PC-9 (cell line): Measurements from ENCODE around the gene SLC12A9. TPM values are rescaled to one million over a fixed set of nuclear protein-coding genes. Genes with fewer than 3 reads are reported as not detected.

Experiments
- BruUV-seq: library from RNA; stranded (reverse); fragments of 400-500 nt; replicated peaks from 2 replicates; lab custom pipeline; 2021; lab: Mats Ljungman, UMichigan
- CTCF ChIA-PET: fragments of 300-600 bp; sonication (Branson Sonifier 250); formaldehyde crosslinking; loops from one replicate; lab custom pipeline; 2022; ENCODE audit warnings: antibody characterized with exemption; lab: Charles Lee
- POLR2A ChIA-PET: fragments of 300-600 bp; sonication (Branson Sonifier 250); formaldehyde crosslinking; loops from one replicate; lab custom pipeline; 2022; ENCODE audit warnings: antibody characterized with exemption; ENCODE audit not compliant: unreplicated experiment; lab: Charles Lee
- DNase-seq, 2 experiments: peaks; one replicate each; pipeline versions ENCODE4 v3.0.0 to v3.0.0-alpha.2; 2015 to 2022; ENCODE audit warnings: mixed read lengths in 1 of 2
- H2AFZ ChIP-seq: fragments of 200-600 bp; sonication (generic); 2 replicates; pipeline ENCODE4 v1.8.1; 2017; ENCODE audit warnings: antibody characterized with exemption
- H3F3A ChIP-seq: fragments of 200-600 bp; sonication (generic); 2 replicates; pipeline ENCODE4 v1.8.1; 2017; ENCODE audit warnings: antibody characterized with exemption, mild to moderate bottlenecking, low read depth; ENCODE audit not compliant: insufficient read depth
- H3K27ac ChIP-seq: fragments of 200-600 bp; sonication (generic); 2 replicates; pipeline ENCODE4 v1.6.1; 2016; ENCODE audit warnings: mixed run types
- H3K27me3 ChIP-seq: fragments of 200-600 bp; sonication (generic); 2 replicates; pipeline ENCODE4 v1.6.1; 2016; ENCODE audit warnings: low read depth, mixed run types; ENCODE audit not compliant: insufficient read depth
- H3K36me3 ChIP-seq: fragments of 200-600 bp; sonication (generic); 2 replicates; pipeline ENCODE4 v1.6.1; 2016; ENCODE audit warnings: low read depth, mixed run types
- H3K4me1 ChIP-seq: fragments of 200-600 bp; sonication (generic); replicated peaks from 2 replicates; pipeline ENCODE4 v1.6.1; 2016; ENCODE audit warnings: mixed run types; ENCODE audit not compliant: insufficient read depth
- H3K4me2 ChIP-seq: fragments of 200-600 bp; sonication (generic); 2 replicates; pipeline ENCODE4 v1.6.1; 2017; ENCODE audit warnings: mixed run types
- H3K4me3 ChIP-seq: fragments of 200-600 bp; sonication (generic); 2 replicates; pipeline ENCODE4 v1.6.1; 2016; ENCODE audit warnings: mixed run types
- H3K79me2 ChIP-seq: fragments of 200-600 bp; sonication (generic); 2 replicates; pipeline ENCODE4 v1.6.1; 2017; ENCODE audit warnings: low read depth, mixed run types
- H3K9me2 ChIP-seq: fragments of 200-600 bp; sonication (generic); 2 replicates; pipeline ENCODE4 v1.8.1; 2017; ENCODE audit warnings: mild to moderate bottlenecking; ENCODE audit not compliant: insufficient read depth
- H3K9me3 ChIP-seq: fragments of 200-600 bp; sonication (generic); 2 replicates; pipeline ENCODE4 v1.8.1; 2016; ENCODE audit warnings: low read depth; ENCODE audit not compliant: insufficient read depth
- H4K20me1 ChIP-seq: fragments of 200-600 bp; sonication (generic); 2 replicates; pipeline ENCODE4 v1.8.1; 2017; ENCODE audit not compliant: insufficient read depth
- EZH2 ChIP-seq: fragments of 200-600 bp; sonication (generic); IDR thresholded peaks from 2 replicates; pipeline ENCODE4 v1.8.0; 2017; ENCODE audit warnings: antibody characterized with exemption, low read depth
- intact Hi-C: fragments of 100-400 bp; cut with micrococcal nuclease; formaldehyde crosslinking; loops from one replicate; pipeline ENCODE4 v1.10.0; 2022; ENCODE audit not compliant: unreplicated experiment
- total RNA-seq: library from RNA; stranded (reverse); gene quantifications from 2 replicates; pipeline ENCODE4 v1.2.3, GENCODE V29; 2021
- TF ChIP-seq, protein P1 (sequence below): fragments of 200-600 bp; sonication (generic); conservative IDR thresholded peaks from 2 replicates; pipeline ENCODE4 v1.6.1; 2017; ENCODE audit warnings: mixed run types, antibody characterized with exemption, mild to moderate bottlenecking, moderate library complexity

The SLC12A9 gene
- total RNA-seq, 1 experiment from 2014 or later = 36.7 TPM

DNA sequence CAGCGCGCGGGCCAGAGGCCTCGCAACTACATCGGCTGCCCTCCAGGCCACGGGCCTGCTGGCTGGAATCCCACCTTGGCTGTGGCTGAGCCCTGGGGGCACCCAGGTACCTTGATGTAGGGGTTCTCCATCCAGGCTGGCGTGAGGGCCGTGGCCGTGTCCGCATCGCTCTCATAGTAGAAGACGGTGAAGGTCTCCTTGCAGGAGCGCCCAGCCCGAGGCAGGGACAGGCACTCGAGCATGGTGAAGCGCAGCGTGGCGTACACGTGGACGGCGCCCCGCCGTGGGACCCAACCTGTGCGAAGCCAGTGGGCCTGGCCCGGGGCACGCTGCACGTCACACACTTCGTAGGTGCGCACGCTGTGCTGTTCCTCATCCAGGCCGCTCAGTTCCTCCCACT, 29.0 kb upstream of the SLC12A9 start:
- POLR2A ChIA-PET = no interaction called here
- intact Hi-C loops = loop anchor here (10.0 kb wide), 1 partner anchor 239 kb away; the partner anchor contains the start of genes FBXO24 and LRCH4
- Histone ChIP-seq H3F3A (no peaks in the 10 kb centered on the region), H2AFZ (no peak overlapping the region), H3K27ac (no peak overlapping the region), H3K4me3 (no peak overlapping the region), H3K9me2 (no peaks in the 10 kb centered on the region), H3K4me1 (peaks cover 12% of the 10 kb centered on the region; the same call in 1 of the 2 replicates), H4K20me1 (0 out of 2 replicates have a peak, but pooled peaks cover 6% of the 10 kb centered on the region), H3K4me2 (no peak overlapping the region), H3K27me3 (no peaks in the 10 kb centered on the region), H3K9me3 (no peaks in the 10 kb centered on the region), H3K36me3 (no peaks in the 10 kb centered on the region), H3K79me2 (peaks cover 4% of the 10 kb centered on the region; the same call in 1 of the 2 replicates)
- no peak for DNase-seq
- BruUV-seq = no TSS peak
- TF ChIP-seq EZH2 = no peak
- TF ChIP-seq, protein P1, sequence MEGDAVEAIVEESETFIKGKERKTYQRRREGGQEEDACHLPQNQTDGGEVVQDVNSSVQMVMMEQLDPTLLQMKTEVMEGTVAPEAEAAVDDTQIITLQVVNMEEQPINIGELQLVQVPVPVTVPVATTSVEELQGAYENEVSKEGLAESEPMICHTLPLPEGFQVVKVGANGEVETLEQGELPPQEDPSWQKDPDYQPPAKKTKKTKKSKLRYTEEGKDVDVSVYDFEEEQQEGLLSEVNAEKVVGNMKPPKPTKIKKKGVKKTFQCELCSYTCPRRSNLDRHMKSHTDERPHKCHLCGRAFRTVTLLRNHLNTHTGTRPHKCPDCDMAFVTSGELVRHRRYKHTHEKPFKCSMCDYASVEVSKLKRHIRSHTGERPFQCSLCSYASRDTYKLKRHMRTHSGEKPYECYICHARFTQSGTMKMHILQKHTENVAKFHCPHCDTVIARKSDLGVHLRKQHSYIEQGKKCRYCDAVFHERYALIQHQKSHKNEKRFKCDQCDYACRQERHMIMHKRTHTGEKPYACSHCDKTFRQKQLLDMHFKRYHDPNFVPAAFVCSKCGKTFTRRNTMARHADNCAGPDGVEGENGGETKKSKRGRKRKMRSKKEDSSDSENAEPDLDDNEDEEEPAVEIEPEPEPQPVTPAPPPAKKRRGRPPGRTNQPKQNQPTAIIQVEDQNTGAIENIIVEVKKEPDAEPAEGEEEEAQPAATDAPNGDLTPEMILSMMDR = no peak
- CTCF ChIA-PET = interaction anchor here (0.6 kb wide), 1 partner anchor 162 kb away, joined by 5 read pairs; no protein-coding TSS in a partner anchor

DNA sequence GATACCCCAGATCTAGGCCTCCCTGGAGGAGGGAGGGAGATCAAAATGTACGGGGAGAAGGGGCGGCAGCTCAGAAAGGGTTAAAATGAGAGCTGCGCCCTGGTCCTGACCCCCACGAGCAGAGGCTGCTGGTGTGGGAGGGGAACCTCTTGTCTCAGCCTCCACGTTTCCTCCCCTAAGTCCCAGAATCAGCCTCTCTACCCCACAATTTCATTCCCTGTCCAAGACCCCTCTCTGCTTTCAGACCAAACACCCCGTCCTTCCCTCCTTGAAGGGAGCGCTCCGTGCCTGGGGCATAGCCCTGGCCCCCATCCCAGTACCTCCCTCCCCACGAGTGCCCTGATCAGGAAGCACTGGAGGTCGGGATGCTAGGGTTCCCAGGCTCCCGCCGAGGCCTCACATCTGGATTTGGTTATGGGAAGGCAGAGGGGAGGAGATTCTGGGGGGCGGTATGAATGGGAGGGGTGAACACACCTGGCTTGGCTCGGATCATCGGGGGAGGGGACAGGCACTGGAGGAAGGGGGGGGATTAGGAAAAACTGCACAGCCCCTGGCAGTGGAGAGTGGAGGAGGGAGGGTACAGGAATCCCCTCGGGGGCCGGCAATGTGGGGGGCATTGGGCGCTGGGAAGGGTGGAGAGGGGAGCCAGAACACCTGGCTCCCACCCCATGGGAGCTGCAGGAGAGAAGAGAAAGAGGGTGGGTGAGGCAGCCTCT, 27.9 kb upstream of the SLC12A9 start:
- intact Hi-C loops = loop anchor here (5.0 to 10.0 kb wide), 5 partner anchors 43 to 240 kb away; partner anchors contain the start of genes FBXO24, GIGYF1, LRCH4 and TRIP6
- H3K79me2 ChIP-seq = peaks cover 4% of the 10 kb centered on the region; the same call in 1 of the 2 replicates
- no peaks in the 10 kb centered on the region for H3K9me2 ChIP-seq
- TF ChIP-seq, protein P1 = no peak
- no peak for TF ChIP-seq EZH2
- DNase-seq = no peak
- peak overlapping the region; percentile 86; the same call in 1 of the 2 replicates for H3K4me2 ChIP-seq
- H3K27ac ChIP-seq = no peak overlapping the region
- H2AFZ ChIP-seq = no peak overlapping the region
- peaks cover 12% of the 10 kb centered on the region; the same call in 1 of the 2 replicates for H3K4me1 ChIP-seq
- no peaks in the 10 kb centered on the region for H3F3A ChIP-seq
- CTCF ChIA-PET = no interaction called here
- H3K9me3 ChIP-seq = no peaks in the 10 kb centered on the region
- no peaks in the 10 kb centered on the region for H3K27me3 ChIP-seq
- no peaks in the 10 kb centered on the region for H3K36me3 ChIP-seq
- POLR2A ChIA-PET = no interaction called here
- H3K4me3 ChIP-seq = no peak overlapping the region
- H4K20me1 ChIP-seq = 0 out of 2 replicates have a peak, but pooled peaks cover 6% of the 10 kb centered on the region
- BruUV-seq = no TSS peak

DNA sequence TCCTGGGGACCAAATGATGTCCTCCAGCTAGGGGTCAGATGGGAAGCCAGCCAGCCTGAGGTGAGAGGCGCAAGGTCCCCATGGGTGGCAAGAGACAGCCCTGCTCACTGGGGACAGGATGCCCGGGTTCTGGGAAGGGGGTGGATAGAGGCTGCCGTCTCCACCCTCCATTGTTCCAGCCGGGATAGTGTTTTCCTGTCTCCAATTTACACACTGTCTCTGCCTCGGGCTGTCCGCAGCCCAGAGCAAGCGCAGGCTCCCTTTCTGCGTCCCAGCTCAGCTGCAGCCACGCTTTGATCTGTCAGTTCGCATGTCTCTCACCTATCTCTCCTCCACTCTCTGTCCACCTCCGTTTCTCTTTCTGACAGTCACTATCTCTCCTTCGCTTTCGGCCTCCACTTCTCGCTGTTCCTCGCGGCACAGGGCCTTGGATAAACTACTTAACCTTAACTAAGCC, 27.3 kb upstream of the SLC12A9 start:
- POLR2A ChIA-PET = interaction anchor here (0.6 kb wide), 1 partner anchor 355 kb away, joined by 7 read pairs; no protein-coding TSS in a partner anchor
- BruUV-seq = no TSS peak
- no peak overlapping the region for H3K27ac ChIP-seq
- no peak overlapping the region for H2AFZ ChIP-seq
- no peak for TF ChIP-seq EZH2
- TF ChIP-seq, protein P1 = no peak
- intact Hi-C loops = loop anchor here (5.0 to 10.0 kb wide), 5 partner anchors 42 to 240 kb away; partner anchors contain the start of genes FBXO24, GIGYF1, LRCH4 and TRIP6
- H3K4me3 ChIP-seq = peak overlapping the region; percentile 68; the same call in 1 of the 2 replicates
- peak overlapping the region; percentile 86 for H3K4me2 ChIP-seq
- H3F3A ChIP-seq = no peaks in the 10 kb centered on the region
- peak in 1 of 2 experiments; percentile 25 for DNase-seq
- H3K79me2 ChIP-seq = peaks cover 4% of the 10 kb centered on the region; the same call in 1 of the 2 replicates
- H3K9me2 ChIP-seq = no peaks in the 10 kb centered on the region
- CTCF ChIA-PET = interaction anchor here (0.5 to 1.5 kb wide), 5 partner anchors 11 to 120 kb away, joined by 3 to 9 read pairs (median 3); partner anchors contain the start of gene POP7
- H3K36me3 ChIP-seq = no peaks in the 10 kb centered on the region
- H3K9me3 ChIP-seq = no peaks in the 10 kb centered on the region
- H3K4me1 ChIP-seq = peaks cover 12% of the 10 kb centered on the region; the same call in 1 of the 2 replicates
- H3K27me3 ChIP-seq = no peaks in the 10 kb centered on the region
- 0 out of 2 replicates have a peak, but pooled peaks cover 6% of the 10 kb centered on the region for H4K20me1 ChIP-seq
